Thyroid gland (tissue), 4 donors: ENCODE results near the gene WFIKKN1.
A peak's percentile ranks its signal among the peaks of the same experiment; 100 is the strongest.

ENCODE experiments used
- POLR2A ChIP-seq, 2 donors: fragments of 450-650 bp; IDR thresholded peaks; one replicate each; pipeline ENCODE4 v1.6.1; 2017; ENCODE audit warnings: antibody characterized with exemption in 2 of 2, mild to moderate bottlenecking in 2 of 2, moderate library complexity in 1 of 2
- TF ChIP-seq, protein P1 (sequence below), 6 experiments: fragments of 200-600 bp in 3 of 6; fragments of 450-650 bp in 3 of 6; sonication (generic) in 3 of 6; IDR thresholded peaks; one replicate each; pipeline ENCODE4 v1.5.1; 2016 to 2019; ENCODE audit warnings: antibody characterized with exemption in 6 of 6, mild to moderate bottlenecking in 2 of 6, inconsistent platforms in 1 of 6, moderate library complexity in 1 of 6

DNA sequence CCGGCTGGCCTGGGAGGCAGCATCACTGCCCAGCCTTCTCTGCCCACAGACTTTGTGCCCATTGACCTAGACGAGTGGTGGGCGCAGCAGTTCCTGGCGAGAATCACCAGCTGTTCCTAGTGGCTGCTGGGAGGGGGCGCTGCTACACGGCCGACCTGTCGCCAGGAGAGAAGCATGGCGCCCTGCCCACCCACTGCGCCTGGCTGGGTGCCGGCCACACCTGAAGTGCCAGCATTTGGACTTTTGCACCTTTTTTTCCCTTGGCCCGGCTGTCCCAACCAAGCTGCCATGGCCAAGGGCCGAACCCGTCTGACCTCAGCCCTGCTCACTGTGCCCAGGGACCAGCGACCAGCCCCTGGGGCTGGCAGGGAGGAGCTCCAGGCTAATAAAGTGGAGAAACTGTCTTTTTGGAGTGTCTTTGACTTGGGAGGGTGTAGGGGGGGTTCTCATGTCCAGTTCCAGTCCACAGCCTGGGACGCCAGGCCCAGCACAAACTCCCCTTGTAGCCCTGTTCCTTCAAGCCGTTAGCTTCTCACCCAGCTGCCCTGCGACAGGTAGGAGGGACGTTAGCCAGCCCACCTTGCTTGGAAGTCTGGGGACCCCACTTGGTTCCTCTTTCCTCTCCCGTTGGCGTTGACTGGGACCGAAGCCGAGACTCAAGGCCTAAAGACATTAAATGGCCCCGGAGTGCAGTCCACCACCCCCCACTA, 17.4 kb downstream of the WFIKKN1 start:
- TF ChIP-seq, protein P1, sequence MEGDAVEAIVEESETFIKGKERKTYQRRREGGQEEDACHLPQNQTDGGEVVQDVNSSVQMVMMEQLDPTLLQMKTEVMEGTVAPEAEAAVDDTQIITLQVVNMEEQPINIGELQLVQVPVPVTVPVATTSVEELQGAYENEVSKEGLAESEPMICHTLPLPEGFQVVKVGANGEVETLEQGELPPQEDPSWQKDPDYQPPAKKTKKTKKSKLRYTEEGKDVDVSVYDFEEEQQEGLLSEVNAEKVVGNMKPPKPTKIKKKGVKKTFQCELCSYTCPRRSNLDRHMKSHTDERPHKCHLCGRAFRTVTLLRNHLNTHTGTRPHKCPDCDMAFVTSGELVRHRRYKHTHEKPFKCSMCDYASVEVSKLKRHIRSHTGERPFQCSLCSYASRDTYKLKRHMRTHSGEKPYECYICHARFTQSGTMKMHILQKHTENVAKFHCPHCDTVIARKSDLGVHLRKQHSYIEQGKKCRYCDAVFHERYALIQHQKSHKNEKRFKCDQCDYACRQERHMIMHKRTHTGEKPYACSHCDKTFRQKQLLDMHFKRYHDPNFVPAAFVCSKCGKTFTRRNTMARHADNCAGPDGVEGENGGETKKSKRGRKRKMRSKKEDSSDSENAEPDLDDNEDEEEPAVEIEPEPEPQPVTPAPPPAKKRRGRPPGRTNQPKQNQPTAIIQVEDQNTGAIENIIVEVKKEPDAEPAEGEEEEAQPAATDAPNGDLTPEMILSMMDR (IDR thresholded peaks at IDR 0.05) = peak in 4 of 6 experiments; percentile 28 to 51 (median 42)
- TF ChIP-seq POLR2A (IDR thresholded peaks at IDR 0.05) = no peak
